ENCODE measurements around the gene KIAA1671.

Gene KIAA1671

GRCh38 chr22:25053153-25053805 lies 100.8 kb downstream of the KIAA1671 start:
- DNase-seq (ENCODE audit: low read depth, low spot score), result no peak
- H3K4me3 ChIP-seq (ENCODE audit: low read length), result no peak overlapping the region

- H3K4me3 ChIP-seq (ENCODE audit: low read length), result no peak overlapping the region
- no peak for DNase-seq (ENCODE audit: low read depth, low spot score)
Measured at GRCh38 chr22:25054943-25055511, 102.5 kb downstream of the KIAA1671 start.

- DNase-seq (ENCODE audit: low read depth, low spot score), result peak; percentile 31
- H3K4me3 ChIP-seq (ENCODE audit: low read length), result no peak overlapping the region
Measured at GRCh38 chr22:25057013-25057881, 104.7 kb downstream of the KIAA1671 start.

GRCh38 chr22:25059438-25059837 lies 106.9 kb downstream of the KIAA1671 start:
- no peak for DNase-seq (ENCODE audit: low read depth, low spot score)
- no peak overlapping the region for H3K4me3 ChIP-seq (ENCODE audit: low read length)

GRCh38 chr22:25060522-25061071 lies 108.1 kb downstream of the KIAA1671 start:
- no peak overlapping the region for H3K4me3 ChIP-seq (ENCODE audit: low read length)

GRCh38 chr22:25061134-25061533 lies 108.6 kb downstream of the KIAA1671 start:
- DNase-seq (ENCODE audit: low read depth, low spot score), result no peak
- no peak overlapping the region for H3K4me3 ChIP-seq (ENCODE audit: low read length)

More at GRCh38 chr22:25060522-25061071, 108.1 kb downstream of the KIAA1671 start:
- DNase-seq (ENCODE audit: low read depth, low spot score), result no peak

- peak overlapping the region; percentile 42 for H3K4me3 ChIP-seq (ENCODE audit: low read length)
- DNase-seq (ENCODE audit: low read depth, low spot score), result no peak
Measured at GRCh38 chr22:25061605-25062376, 109.3 kb downstream of the KIAA1671 start.

- peak; percentile 91 for DNase-seq (ENCODE audit: low read depth, low spot score)
- H3K4me3 ChIP-seq (ENCODE audit: low read length), result peak overlapping the region; percentile 42
Measured at GRCh38 chr22:25062386-25063085, 110.0 kb downstream of the KIAA1671 start.

DNA sequence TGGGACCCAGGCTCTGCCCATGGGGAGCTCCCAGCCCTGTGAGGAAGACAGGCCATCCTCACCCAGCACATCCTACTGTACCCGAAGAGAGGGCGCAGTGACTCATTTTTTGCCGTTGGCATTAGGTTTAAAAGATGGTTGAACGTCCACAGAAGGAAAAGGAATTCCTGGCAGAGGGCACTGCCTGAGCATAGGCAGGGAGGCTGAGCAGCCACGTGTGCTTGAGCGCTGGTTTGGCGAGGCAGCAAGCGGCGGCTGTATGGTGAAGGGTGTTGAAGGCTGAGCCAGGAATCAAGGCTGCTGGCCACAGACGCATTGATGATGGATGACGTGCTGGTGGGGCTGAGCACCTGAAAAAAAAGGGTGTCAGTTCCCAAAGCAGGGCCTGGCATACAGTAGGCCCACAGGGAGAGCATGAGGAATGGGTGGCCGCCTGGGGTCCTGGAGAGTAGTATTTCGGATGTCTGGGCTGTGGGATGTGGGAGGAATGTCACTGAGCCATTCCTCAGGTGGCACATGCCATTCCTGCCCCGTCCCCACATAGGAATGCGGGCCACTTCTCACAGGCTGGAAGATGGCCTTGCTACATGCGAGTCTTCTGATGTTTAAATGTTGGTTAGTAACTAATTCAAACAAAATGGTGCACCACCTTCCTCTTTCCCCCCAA lies 112.5 kb downstream of the KIAA1671 start:
- H3K4me3 ChIP-seq (ENCODE audit: low read length), result no peak overlapping the region
- DNase-seq (ENCODE audit: low read depth, low spot score), result no peak

GRCh38 chr22:25066861-25067435 lies 114.4 kb downstream of the KIAA1671 start:
- DNase-seq (ENCODE audit: low read depth, low spot score), result no peak
- H3K4me3 ChIP-seq (ENCODE audit: low read length), result no peak overlapping the region

DNA sequence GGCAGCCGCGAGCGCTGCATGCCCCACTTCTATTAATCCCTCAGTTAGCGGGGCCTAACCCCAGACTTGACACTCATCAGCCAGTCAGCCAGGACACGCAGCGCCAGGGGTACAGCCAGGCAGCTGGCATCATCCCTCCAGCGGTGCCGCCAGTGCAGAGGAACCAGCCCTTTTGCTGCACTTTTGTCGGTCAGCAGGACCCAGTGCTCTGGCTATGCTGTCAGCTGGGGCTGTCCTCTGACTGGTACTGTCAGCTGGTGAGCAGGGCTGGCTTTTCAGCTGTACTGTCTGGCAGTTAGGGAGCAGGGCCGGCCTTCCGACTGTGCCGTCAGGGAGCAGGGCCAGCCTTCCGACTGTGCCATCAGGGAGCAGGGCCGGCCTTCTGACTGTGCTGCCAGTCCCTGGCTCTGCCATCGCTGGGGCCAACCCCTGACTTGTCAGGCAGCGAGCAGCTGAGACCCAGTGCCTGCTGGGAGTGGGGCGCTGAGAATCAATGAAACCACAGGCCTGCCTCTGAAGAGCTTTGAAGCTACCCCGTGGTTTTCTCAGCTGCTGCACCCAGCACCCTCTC lies 115.4 kb downstream of the KIAA1671 start:
- peak overlapping the region; percentile 21 for H3K4me3 ChIP-seq (ENCODE audit: low read length)

GRCh38 chr22:25068707-25069106 lies 116.2 kb downstream of the KIAA1671 start:
- DNase-seq (ENCODE audit: low read depth, low spot score), result peak; percentile 74
- H3K4me3 ChIP-seq (ENCODE audit: low read length), result peak overlapping the region; percentile 39

More for the DNA sequence above, 115.4 kb downstream of the KIAA1671 start:
- peak; percentile 93 for DNase-seq (ENCODE audit: low read depth, low spot score)

DNA sequence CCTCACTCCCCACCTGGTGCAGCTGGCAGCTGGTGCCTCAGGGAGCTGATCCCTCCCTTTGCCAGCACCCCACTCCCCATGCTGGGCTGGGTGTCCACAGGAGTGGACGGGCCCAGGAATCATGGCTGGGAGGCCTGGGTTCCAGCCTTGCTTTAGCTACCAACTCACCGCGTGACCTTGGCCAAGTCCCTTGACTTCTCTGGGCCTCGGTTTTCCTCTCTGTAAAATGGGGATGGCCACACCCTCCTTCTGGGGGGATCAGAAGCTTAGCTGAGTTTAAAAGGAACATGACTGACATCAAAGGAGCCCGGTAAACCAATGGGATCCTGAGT lies 116.9 kb downstream of the KIAA1671 start:
- H3K4me3 ChIP-seq (ENCODE audit: low read length), result no peak overlapping the region
- peak; percentile 62 for DNase-seq (ENCODE audit: low read depth, low spot score)

GRCh38 chr22:25069758-25070481 lies 117.4 kb downstream of the KIAA1671 start:
- no peak for DNase-seq (ENCODE audit: low read depth, low spot score)
- no peak overlapping the region for H3K4me3 ChIP-seq (ENCODE audit: low read length)

DNA sequence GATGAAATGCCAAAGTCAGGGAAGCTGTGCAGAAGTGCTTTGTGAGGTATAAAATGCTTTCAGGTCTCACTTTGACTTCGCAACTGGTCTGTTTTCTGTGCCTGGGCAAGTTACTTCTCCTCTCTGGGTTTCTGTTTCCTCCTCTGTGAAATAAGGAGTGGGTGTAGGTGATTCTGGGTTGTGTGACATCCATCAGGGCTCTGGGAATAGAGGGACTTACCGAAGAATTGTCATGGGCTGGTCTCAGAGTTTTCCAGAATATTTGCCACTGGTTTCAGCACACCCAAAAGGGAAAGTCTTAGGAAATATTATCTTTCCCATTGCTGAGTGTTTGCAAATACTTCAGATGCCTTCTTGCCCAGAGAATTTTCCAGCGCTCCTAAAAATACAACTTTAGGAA lies 118.4 kb downstream of the KIAA1671 start:
- no peak for DNase-seq (ENCODE audit: low read depth, low spot score)

DNA sequence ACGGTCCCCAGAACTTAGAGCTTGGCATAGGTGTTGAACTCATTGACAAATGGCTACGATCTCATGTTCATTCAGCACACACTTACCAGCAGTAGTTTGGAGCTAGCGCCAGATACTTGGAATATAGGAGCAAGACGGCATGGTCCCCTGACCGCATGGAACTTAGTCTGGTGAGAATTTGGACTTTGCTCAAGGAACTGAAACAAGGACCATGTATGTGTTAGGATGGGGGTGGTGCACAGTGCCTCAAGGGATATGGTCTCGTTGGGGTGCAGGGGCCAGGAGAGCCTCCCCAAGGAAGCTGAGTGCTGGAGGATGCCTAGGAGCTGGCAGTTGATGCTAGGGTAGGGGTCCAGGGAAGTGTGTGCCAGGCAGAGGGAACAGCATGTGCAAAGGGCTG lies 119.2 kb downstream of the KIAA1671 start:
- no peak for DNase-seq (ENCODE audit: low read depth, low spot score)
- no peak overlapping the region for H3K4me3 ChIP-seq (ENCODE audit: low read length)

More for the DNA sequence above, 118.4 kb downstream of the KIAA1671 start:
- no peak overlapping the region for H3K4me3 ChIP-seq (ENCODE audit: low read length)

DNA sequence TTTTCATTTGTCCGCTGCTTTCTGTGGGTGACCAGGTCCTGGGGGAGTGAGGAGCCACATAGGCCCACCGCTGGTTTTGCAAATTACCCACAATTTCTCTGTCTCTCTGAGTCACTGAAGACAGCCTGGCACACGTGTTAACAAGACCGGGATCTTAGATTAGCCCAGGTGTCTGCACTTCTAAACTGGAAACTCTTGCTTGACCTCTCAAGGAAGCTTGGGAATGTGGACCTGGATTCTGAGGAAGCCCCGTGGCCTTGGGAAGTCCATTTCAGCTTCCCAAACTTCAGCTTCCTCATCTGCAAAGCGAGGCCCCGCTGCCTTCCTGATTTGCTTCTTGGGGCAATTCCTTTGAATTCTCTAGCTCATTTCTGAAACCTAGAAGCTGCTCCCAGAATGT lies 119.9 kb downstream of the KIAA1671 start:
- no peak for DNase-seq (ENCODE audit: low read depth, low spot score)
- H3K4me3 ChIP-seq (ENCODE audit: low read length), result no peak overlapping the region

Measured in Jurkat, Clone E6-1 (cell line).